Measurements from ENCODE around the gene TOX2.

- no peak for TF ChIP-seq CTCF (conservative IDR thresholded peaks at IDR 0.05; ENCODE audit: low read depth, low read length)
- TF ChIP-seq EZH2 (IDR thresholded peaks at IDR 0.05; ENCODE audit: borderline replicate concordance, low read depth, low read length, poor library complexity, severe bottlenecking), result no peak
These were observed 137.5 kb downstream of the TOX2 start for GRCh38 chr20:44052166-44052565.

Measured in A673 (cell line).